OCI-M1 (cell line): Measurements from ENCODE around the gene RHOBTB3.
"Not testable (repeated sequence)": the region's sequence is repeated elsewhere in the genome, so short reads cannot be mapped to it uniquely, and the experiment has no call there.

Experiments
- DNase-seq: peaks from one replicate; lab custom pipeline; 2025; lab: John Stamatoyannopoulos, UW

RHOBTB3 gene

GRCh38 chr5:95821110-95822021 lies 90.2 kb downstream of the RHOBTB3 start:
- DNase-seq, result peak; percentile 38

GRCh38 chr5:95822043-95822541 lies 91.0 kb downstream of the RHOBTB3 start:
- peak; percentile 88 for DNase-seq

- peak; percentile 90 for DNase-seq
Measured at GRCh38 chr5:95822542-95823181, 91.5 kb downstream of the RHOBTB3 start, which contains the start of gene GLRX. GLRX (minus strand) TSS chr5:95822726; CDS start chr5:95822662, 64 bp downstream.

GRCh38 chr5:95823218-95823737 lies 92.1 kb downstream of the RHOBTB3 start:
- DNase-seq, result peak; percentile 70

- peak; percentile 89 for DNase-seq
Measured at GRCh38 chr5:95823738-95824609, 92.8 kb downstream of the RHOBTB3 start.

GRCh38 chr5:95824747-95825146 lies 93.6 kb downstream of the RHOBTB3 start:
- DNase-seq, result no peak

GRCh38 chr5:95825495-95825894 lies 94.4 kb downstream of the RHOBTB3 start:
- peak; percentile 24 for DNase-seq

- peak; percentile 54 for DNase-seq
Measured at GRCh38 chr5:95826949-95827891, 96.1 kb downstream of the RHOBTB3 start.

GRCh38 chr5:95827892-95828246 lies 96.7 kb downstream of the RHOBTB3 start:
- DNase-seq, result peak; percentile 54

- DNase-seq, result peak; percentile 34
Measured at GRCh38 chr5:95830226-95830625, 99.1 kb downstream of the RHOBTB3 start.

- DNase-seq, result peak; percentile 61
Measured at GRCh38 chr5:95832664-95833063, 101.5 kb downstream of the RHOBTB3 start.

GRCh38 chr5:95835682-95836385 lies 104.7 kb downstream of the RHOBTB3 start:
- no peak for DNase-seq

GRCh38 chr5:95836544-95836943 lies 105.4 kb downstream of the RHOBTB3 start:
- DNase-seq, result no peak

GRCh38 chr5:95836971-95837370 lies 105.8 kb downstream of the RHOBTB3 start:
- not testable (repeated sequence) for DNase-seq

GRCh38 chr5:95837492-95837891 lies 106.4 kb downstream of the RHOBTB3 start:
- no peak for DNase-seq

GRCh38 chr5:95838001-95838520 lies 106.9 kb downstream of the RHOBTB3 start:
- DNase-seq, result no peak

GRCh38 chr5:95838556-95838955 lies 107.4 kb downstream of the RHOBTB3 start:
- DNase-seq, result no peak

- no peak for DNase-seq
Measured at GRCh38 chr5:95839658-95840057, 108.5 kb downstream of the RHOBTB3 start.

GRCh38 chr5:95840956-95841705 lies 110.0 kb downstream of the RHOBTB3 start:
- DNase-seq, result no peak
